ENCODE data around the gene CSNK1D.

Gene CSNK1D

GRCh38 chr17:82219083-82219482, 54.4 kb downstream of the CSNK1D start:
- H3K9ac ChIP-seq (ENCODE audit: low read length), result no peak overlapping the region

GRCh38 chr17:82218349-82219075, 55.0 kb downstream of the CSNK1D start:
- Histone ChIP-seq H3K9me3 (ENCODE audit: insufficient read depth, low read length) (no peaks in the 10 kb centered on the region), H3K4me3 (ENCODE audit: low read length) (no peak overlapping the region), H3K27ac (ENCODE audit: low read length) (no peak overlapping the region), H3K79me2 (ENCODE audit: low read length) (no peaks in the 10 kb centered on the region), H4K20me1 (ENCODE audit: insufficient read depth, low read length) (no peaks in the 10 kb centered on the region), H3K27me3 (ENCODE audit: low read depth, low read length) (no peaks in the 10 kb centered on the region), H3K4me1 (ENCODE audit: low read length) (peaks cover 31% of the 10 kb centered on the region), H3K4me2 (ENCODE audit: low read length) (no peak overlapping the region), H3K36me3 (replicated peaks; ENCODE audit: low read depth, low read length) (no peaks in the 10 kb centered on the region), H3K9ac (ENCODE audit: low read length) (no peak overlapping the region), H2AFZ (ENCODE audit: low read depth, low read length) (no peak overlapping the region)
- TF ChIP-seq EZH2phosphoT487 (IDR thresholded peaks at IDR 0.05; ENCODE audit: low read depth) (no peak), CTCF (IDR thresholded peaks at IDR 0.05; ENCODE audit: low read depth, low read length) (no peak)

More at GRCh38 chr17:82219083-82219482, 54.4 kb downstream of the CSNK1D start:
- Histone ChIP-seq H3K4me2 (ENCODE audit: low read length) (no peak overlapping the region), H3K4me3 (ENCODE audit: low read length) (no peak overlapping the region), H3K36me3 (replicated peaks; ENCODE audit: low read depth, low read length) (no peaks in the 10 kb centered on the region), H3K79me2 (ENCODE audit: low read length) (no peaks in the 10 kb centered on the region), H3K27ac (ENCODE audit: low read length) (no peak overlapping the region), H3K4me1 (ENCODE audit: low read length) (peaks cover 31% of the 10 kb centered on the region), H3K27me3 (ENCODE audit: low read depth, low read length) (no peaks in the 10 kb centered on the region), H3K9me3 (ENCODE audit: insufficient read depth, low read length) (no peaks in the 10 kb centered on the region), H2AFZ (ENCODE audit: low read depth, low read length) (no peak overlapping the region), H4K20me1 (ENCODE audit: insufficient read depth, low read length) (no peaks in the 10 kb centered on the region)
- no peak for TF ChIP-seq EZH2phosphoT487 (IDR thresholded peaks at IDR 0.05; ENCODE audit: low read depth)
- no peak for TF ChIP-seq CTCF (IDR thresholded peaks at IDR 0.05; ENCODE audit: low read depth, low read length)

GRCh38 chr17:82217530-82218204, 55.8 kb downstream of the CSNK1D start:
- no peaks in the 10 kb centered on the region for H3K36me3 ChIP-seq (replicated peaks; ENCODE audit: low read depth, low read length)
- H3K9me3 ChIP-seq (ENCODE audit: insufficient read depth, low read length), result no peaks in the 10 kb centered on the region
- no peak overlapping the region; the same call in 1 of the 2 replicates for H3K4me2 ChIP-seq (ENCODE audit: low read length)
- no peak overlapping the region for H3K9ac ChIP-seq (ENCODE audit: low read length)
- H3K79me2 ChIP-seq (ENCODE audit: low read length), result 0 out of 2 replicates have a peak, but pooled peaks cover 3% of the 10 kb centered on the region
- H3K27me3 ChIP-seq (ENCODE audit: low read depth, low read length), result no peaks in the 10 kb centered on the region
- H4K20me1 ChIP-seq (ENCODE audit: insufficient read depth, low read length), result no peaks in the 10 kb centered on the region
- H3K27ac ChIP-seq (ENCODE audit: low read length), result peak overlapping the region; percentile 80; the same call in 1 of the 2 replicates
- TF ChIP-seq EZH2phosphoT487 (IDR thresholded peaks at IDR 0.05; ENCODE audit: low read depth) (no peak), CTCF (IDR thresholded peaks at IDR 0.05; ENCODE audit: low read depth, low read length) (no peak)
- no peak overlapping the region for H3K4me3 ChIP-seq (ENCODE audit: low read length)
- H2AFZ ChIP-seq (ENCODE audit: low read depth, low read length), result no peak overlapping the region
- H3K4me1 ChIP-seq (ENCODE audit: low read length), result peaks cover 31% of the 10 kb centered on the region

GRCh38 chr17:82217120-82217529, 56.4 kb downstream of the CSNK1D start:
- TF ChIP-seq CTCF (IDR thresholded peaks at IDR 0.05; ENCODE audit: low read depth, low read length) (no peak), EZH2phosphoT487 (IDR thresholded peaks at IDR 0.05; ENCODE audit: low read depth) (no peak)
- peak overlapping the region; percentile 41; the same call in 1 of the 2 replicates for H3K4me3 ChIP-seq (ENCODE audit: low read length)
- H2AFZ ChIP-seq (ENCODE audit: low read depth, low read length), result peak overlapping the region; percentile 54; the same call in 1 of the 2 replicates
- peak overlapping the region; percentile 66 for H3K4me2 ChIP-seq (ENCODE audit: low read length)
- H4K20me1 ChIP-seq (ENCODE audit: insufficient read depth, low read length), result no peaks in the 10 kb centered on the region
- no peaks in the 10 kb centered on the region for H3K9me3 ChIP-seq (ENCODE audit: insufficient read depth, low read length)
- peaks cover 3% of the 10 kb centered on the region for H3K79me2 ChIP-seq (ENCODE audit: low read length)
- peak overlapping the region; percentile 80 for H3K27ac ChIP-seq (ENCODE audit: low read length)
- peak overlapping the region; percentile 58 for H3K9ac ChIP-seq (ENCODE audit: low read length)
- H3K27me3 ChIP-seq (ENCODE audit: low read depth, low read length), result no peaks in the 10 kb centered on the region
- peaks cover 31% of the 10 kb centered on the region for H3K4me1 ChIP-seq (ENCODE audit: low read length)
- no peaks in the 10 kb centered on the region for H3K36me3 ChIP-seq (replicated peaks; ENCODE audit: low read depth, low read length)
